AG04450 (cell line): ENCODE measurements around the gene MAD2L1. TPM values are rescaled to one million over a fixed set of nuclear protein-coding genes. Genes with fewer than 3 reads are reported as not detected.
A peak's percentile ranks its signal among the peaks of the same experiment; 100 is the strongest.

Experiments used
- CTCF ChIA-PET: fragments of 300-600, 350-600 bp; formaldehyde crosslinking; extraction: SDS; loops from one replicate; lab custom pipeline; 2022; ENCODE audit warnings: antibody characterized with exemption, inconsistent platforms; lab: Charles Lee
- POLR2A ChIA-PET: fragments of 350-600 bp; formaldehyde crosslinking; extraction: SDS; loops from one replicate; lab custom pipeline; 2021; ENCODE audit warnings: antibody characterized with exemption, inconsistent platforms; lab: Yijun Ruan, JAX
- DNase-seq: peaks from one replicate; pipeline ENCODE4 v3.0.0-alpha.2; 2011; ENCODE audit warnings: low read depth, low spot score
- H3K27ac ChIP-seq: one replicate; pipeline ENCODE4 v1.5.1; 2012; ENCODE audit warnings: low read depth, low read length, control low read depth
- H3K27me3 ChIP-seq: one replicate; pipeline ENCODE4 v1.6.0; 2012; ENCODE audit warnings: low read length; ENCODE audit not compliant: control insufficient read depth, insufficient read depth
- H3K4me3 ChIP-seq: 2 replicates; pipeline ENCODE4 v1.5.1; 2011; ENCODE audit warnings: mild to moderate bottlenecking, low read depth, low read length, control low read depth
- H3K9me3 ChIP-seq: 2 replicates; pipeline ENCODE4 v1.5.1; 2012; ENCODE audit warnings: low read length; ENCODE audit not compliant: control insufficient read depth, insufficient read depth
- CTCF ChIP-seq: IDR thresholded peaks from 2 replicates; pipeline ENCODE4 v1.5.1; 2011; ENCODE audit warnings: low read depth, low read length, control low read depth, inconsistent platforms
- polyA plus RNA-seq: library from polyadenylated mRNA; depleted of rRNA; stranded (reverse); fragments of >200 nt; gene quantifications from 2 replicates; pipeline ENCODE4 v1.2.3, GENCODE V29; 2011

The MAD2L1 gene
- polyA plus RNA-seq, 1 experiment: 18.6 TPM

GRCh38 chr4:120009731-120010130 is 56.9 kb downstream of the MAD2L1 start:
- peak; percentile 61 for DNase-seq
- no peaks in the 10 kb centered on the region for H3K9me3 ChIP-seq
- H3K27ac ChIP-seq: no peak overlapping the region
- no peak for TF ChIP-seq CTCF
- ChIA-PET CTCF (interaction anchor here (0.6 to 2.2 kb wide), 4 partner anchors 13 to 381 kb away, joined by 3 to 10 read pairs (median 6); partner anchors contain the start of gene PDE5A), POLR2A (no interaction called here)
- H3K27me3 ChIP-seq: no peaks in the 10 kb centered on the region
- no peak overlapping the region for H3K4me3 ChIP-seq

- H3K27me3 ChIP-seq: no peaks in the 10 kb centered on the region
- no peak for TF ChIP-seq CTCF
- POLR2A ChIA-PET: no interaction called here
- no peak overlapping the region for H3K4me3 ChIP-seq
- no peaks in the 10 kb centered on the region for H3K9me3 ChIP-seq
- DNase-seq: no peak
- H3K27ac ChIP-seq: no peak overlapping the region
- CTCF ChIA-PET: interaction anchor here (2.0 kb wide), 1 partner anchor 16 kb away, joined by 10 read pairs; no protein-coding TSS in a partner anchor
Observed at GRCh38 chr4:120008957-120009356, 57.7 kb downstream of the MAD2L1 start.

- no peak overlapping the region for H3K27ac ChIP-seq
- DNase-seq: no peak
- ChIA-PET CTCF (no interaction called here), POLR2A (no interaction called here)
- H3K4me3 ChIP-seq: no peak overlapping the region
- no peaks in the 10 kb centered on the region for H3K9me3 ChIP-seq
- no peak for TF ChIP-seq CTCF
- no peaks in the 10 kb centered on the region for H3K27me3 ChIP-seq
Observed at GRCh38 chr4:120007896-120008436, 58.7 kb downstream of the MAD2L1 start.

DNA sequence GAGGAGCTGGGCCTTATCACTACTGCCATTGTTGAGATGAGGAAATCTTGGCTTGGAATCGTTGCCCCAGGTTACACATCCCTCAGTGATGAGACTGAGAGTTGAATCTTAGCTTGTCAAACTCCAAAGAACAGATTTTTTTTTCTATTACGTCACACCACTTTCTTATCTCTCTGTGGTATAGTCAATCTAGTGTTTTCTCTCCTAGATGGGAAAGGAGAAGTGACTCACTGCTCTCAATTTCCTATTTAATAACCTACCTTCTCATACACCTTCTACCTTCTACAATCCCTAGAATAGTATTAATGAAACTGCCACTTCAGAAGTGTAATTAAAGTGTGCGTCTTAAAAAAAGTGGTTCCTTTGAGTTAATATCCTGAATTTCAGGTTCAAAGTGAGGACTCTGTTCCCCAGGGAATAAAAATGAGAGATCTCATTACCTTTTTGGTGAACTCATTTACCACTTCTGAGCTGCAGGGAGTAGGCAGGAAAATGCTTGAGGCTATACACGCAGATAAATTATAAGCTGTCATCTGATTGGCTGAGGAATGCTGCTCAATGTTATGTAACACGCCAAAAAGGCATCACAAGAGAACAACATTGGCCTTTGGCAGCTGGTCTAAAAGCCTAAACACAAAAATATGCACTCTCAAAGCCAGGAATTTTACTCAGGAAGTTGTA is 59.3 kb downstream of the MAD2L1 start:
- no peak overlapping the region for H3K4me3 ChIP-seq
- ChIA-PET CTCF (no interaction called here), POLR2A (no interaction called here)
- H3K9me3 ChIP-seq: no peaks in the 10 kb centered on the region
- H3K27me3 ChIP-seq: no peaks in the 10 kb centered on the region
- TF ChIP-seq CTCF: no peak
- DNase-seq: peak; percentile 73
- no peak overlapping the region for H3K27ac ChIP-seq
